ENCODE results near the gene AKAP8. TPM values are rescaled to one million over a fixed set of nuclear protein-coding genes. Genes with fewer than 3 reads are reported as not detected.

AKAP8 gene
- total and polyA plus RNA-seq, 4 donors, result 7.5 to 12.4 (median 9.8) TPM

- peaks cover 0 to 5% (median 2%) of the 10 kb centered on the region in 4 donors for H3K36me3 ChIP-seq (ENCODE audit: control insufficient read depth in 4 of 4, insufficient read depth in 3 of 4, low read depth in 1 of 4, low read length in 3 of 4)
- WGBS, result 3% methylated on average over 56 of the region's 56 CpGs
- H3K27ac ChIP-seq (ENCODE audit: low read depth in 1 of 2, low read length in 2 of 2), result peak overlapping the region; percentile 72 to 80
- H3K4me1 ChIP-seq (ENCODE audit: control insufficient read depth in 4 of 4, insufficient read depth in 4 of 4, low read length in 3 of 4), result peaks cover 12 to 36% (median 28%) of the 10 kb centered on the region in 4 donors
- H3K27me3 ChIP-seq (ENCODE audit: control insufficient read depth in 4 of 4, insufficient read depth in 4 of 4, low read length in 3 of 4), result no peaks in the 10 kb centered on the region
- TF ChIP-seq HNF4A (conservative IDR thresholded peaks at IDR 0.05) (no peak), TAF1 (conservative IDR thresholded peaks at IDR 0.05) (no peak), ATF3 (IDR thresholded peaks at IDR 0.05) (no peak), CTCF (IDR thresholded peaks at IDR 0.05; ENCODE audit: low read depth, low read length, missing input control) (no peak), SP1 (IDR thresholded peaks at IDR 0.05) (no peak), YY1 (IDR thresholded peaks at IDR 0.05) (no peak), EGR1 (IDR thresholded peaks at IDR 0.05; ENCODE audit: low read depth in 2 of 2) (no peak), MAX (IDR thresholded peaks at IDR 0.05) (no peak), NR2F2 (IDR thresholded peaks at IDR 0.05) (no peak), HNF4G (IDR thresholded peaks at IDR 0.05) (no peak), JUND (IDR thresholded peaks at IDR 0.05) (no peak), FOXA1 (IDR thresholded peaks at IDR 0.05) (no peak), ZBTB33 (IDR thresholded peaks at IDR 0.05) (no peak), FOXA2 (IDR thresholded peaks at IDR 0.05) (no peak), RXRA (IDR thresholded peaks at IDR 0.05) (no peak), REST (IDR thresholded peaks at IDR 0.05) (no peak), RAD21 (IDR thresholded peaks at IDR 0.05) (no peak)
- H3K4me3 ChIP-seq (ENCODE audit: low read depth in 1 of 3, low read length in 3 of 3), result peak overlapping the region in 2 of 3 donors; percentile 69 to 85
- H3K9me3 ChIP-seq (ENCODE audit: control insufficient read depth in 4 of 4, low read length in 3 of 4), result no peaks in the 10 kb centered on the region
- peak; percentile 68 for DNase-seq (ENCODE audit: low spot score)
- no peak overlapping the region for H3K9ac ChIP-seq (ENCODE audit: low read depth in 1 of 2, low read length in 2 of 2)
These were observed 536 bp upstream of the AKAP8 start for GRCh38 chr19:15379999-15380647.

All from liver (tissue), 9 donors.